T47D (cell line): ENCODE measurements around the gene FAN1.
A peak's percentile ranks its signal among the peaks of the same experiment; 100 is the strongest.

Source experiments
- DNase-seq, 2 experiments: peaks; one replicate each; pipeline versions ENCODE4 v3.0.0 to v3.0.0-alpha.2; 2011 to 2012; ENCODE audit warnings: low read depth in 1 of 2, low spot score in 1 of 2
- JUND ChIP-seq: IDR thresholded peaks from 2 replicates; pipeline ENCODE4 v1.6.1; 2012; ENCODE audit warnings: low read depth
- in situ Hi-C: cut with HindIII; loops from 2 replicates; pipeline ENCODE4 v1.10.0; 2016; ENCODE audit warnings: low sequenced_read_pairs, low pct_unique_long_range_greater_than_20kb

Gene FAN1

DNA sequence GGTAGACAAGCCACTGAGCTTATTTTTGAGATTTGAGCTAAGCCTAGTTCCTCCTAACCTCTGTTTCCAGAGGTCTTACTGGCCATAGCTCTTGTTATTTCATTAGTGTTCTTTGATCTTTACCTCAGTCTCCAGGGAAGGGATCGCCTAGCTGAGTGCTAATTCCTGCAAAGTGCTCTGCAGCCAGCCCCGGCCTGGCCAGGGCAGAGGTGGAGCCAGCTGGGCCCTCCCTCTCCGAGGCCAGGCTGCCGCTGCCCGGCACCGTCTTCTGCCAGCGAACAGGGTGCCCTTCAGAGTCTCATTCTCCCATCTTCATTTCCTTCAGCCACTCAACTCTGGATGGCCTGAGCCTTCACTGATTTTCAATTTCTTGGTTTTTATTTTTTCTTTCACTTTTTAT, 19.7 kb downstream of the FAN1 start:
- in situ Hi-C loops = no loop called here
- no peak for TF ChIP-seq JUND

DNA sequence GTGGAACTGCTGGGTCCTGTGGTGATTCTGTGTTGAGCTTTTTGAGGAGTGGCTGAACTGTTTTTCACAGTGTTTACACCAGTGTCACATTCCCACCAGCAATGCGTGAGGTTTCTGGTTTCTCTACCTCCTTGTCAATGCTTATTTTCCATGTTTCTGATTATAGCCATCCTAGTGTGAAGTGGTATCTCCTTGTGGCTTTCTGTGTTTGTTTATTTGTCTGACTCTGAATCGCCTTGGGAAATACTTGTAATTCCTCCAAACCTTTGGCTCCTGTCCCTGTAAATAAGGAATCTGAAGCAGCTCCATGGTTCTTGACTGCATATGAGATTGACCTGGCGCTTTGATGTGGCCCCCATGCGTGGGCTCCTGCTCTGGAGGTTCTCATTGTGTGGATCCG, 20.6 kb downstream of the FAN1 start:
- DNase-seq = no peak
- no peak for TF ChIP-seq JUND
- in situ Hi-C loops = no loop called here

More for the DNA sequence above, 19.7 kb downstream of the FAN1 start:
- no peak for DNase-seq

DNA sequence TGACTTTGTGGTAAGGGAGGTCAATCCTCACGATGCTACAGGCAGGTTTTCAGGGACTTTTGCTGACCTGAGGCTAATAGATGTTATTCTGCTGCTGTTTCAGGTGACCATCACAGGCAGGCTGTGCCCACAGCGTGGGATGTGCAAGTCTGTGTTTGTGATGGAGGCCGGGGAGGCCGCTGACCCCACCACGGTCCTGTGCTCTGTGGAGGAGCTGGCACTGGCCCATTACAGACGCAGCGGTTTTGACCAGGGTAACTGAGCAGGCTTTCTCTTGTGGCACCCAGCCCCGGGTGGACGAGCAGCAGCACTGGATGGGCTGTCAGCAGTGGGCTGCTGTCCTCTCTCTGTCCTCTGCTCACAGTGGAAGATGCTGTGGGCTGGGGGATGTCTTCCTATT, 22.0 kb downstream of the FAN1 start:
- in situ Hi-C loops = no loop called here
- DNase-seq = no peak
- no peak for TF ChIP-seq JUND

DNA sequence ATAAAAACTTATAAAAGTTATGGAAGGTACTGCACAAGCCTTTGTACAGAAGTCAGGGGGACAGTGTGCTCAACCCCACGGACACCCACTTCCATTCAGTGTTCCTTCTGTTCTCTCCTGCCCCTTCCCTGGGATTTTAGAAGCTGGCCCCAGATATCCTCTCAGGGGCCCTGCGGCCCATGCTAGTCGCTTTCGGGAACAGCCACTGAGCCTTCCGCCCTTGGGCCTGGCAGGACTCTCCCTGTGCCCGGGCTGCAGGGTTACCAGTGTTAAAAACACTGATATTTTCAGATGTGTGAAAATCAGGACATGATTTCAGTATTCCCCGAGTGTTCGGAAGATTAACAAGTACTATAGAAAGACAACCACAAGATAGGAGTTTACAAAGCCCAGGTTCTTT, 22.4 kb downstream of the FAN1 start:
- no peak for TF ChIP-seq JUND

DNA sequence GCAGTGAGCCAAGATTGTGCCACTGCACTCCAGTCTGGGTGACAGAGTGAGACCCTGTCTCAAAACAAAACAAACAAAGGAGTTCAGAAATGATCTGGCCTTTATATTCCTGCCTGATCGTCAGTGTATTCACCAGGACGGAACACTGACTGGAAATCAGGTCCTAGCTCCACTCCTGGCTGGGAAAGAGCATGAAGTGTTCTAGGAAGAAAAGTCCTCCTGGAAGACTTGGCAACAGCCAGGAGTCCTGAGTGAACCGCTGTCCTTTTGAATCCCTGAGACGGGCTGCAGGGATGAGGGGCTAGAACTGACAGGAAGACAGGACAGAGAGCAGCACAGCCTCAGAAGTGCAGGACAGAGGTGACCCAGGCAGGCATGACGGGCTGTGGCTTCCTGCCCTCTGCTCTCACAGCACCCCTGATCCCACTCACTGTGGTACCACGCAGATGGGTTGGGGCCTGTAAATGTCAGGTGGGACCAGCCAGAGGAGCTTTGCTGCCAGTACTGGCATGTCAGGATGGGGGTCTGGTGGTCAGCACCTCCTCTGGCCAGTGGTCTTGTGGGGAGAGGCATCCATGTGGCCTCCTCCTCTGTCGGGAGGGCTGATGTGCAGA, 23.5 kb downstream of the FAN1 start:
- no peak for TF ChIP-seq JUND
- DNase-seq = no peak
- in situ Hi-C loops = no loop called here

More for the DNA sequence above, 22.4 kb downstream of the FAN1 start:
- in situ Hi-C loops = no loop called here
- no peak for DNase-seq

DNA sequence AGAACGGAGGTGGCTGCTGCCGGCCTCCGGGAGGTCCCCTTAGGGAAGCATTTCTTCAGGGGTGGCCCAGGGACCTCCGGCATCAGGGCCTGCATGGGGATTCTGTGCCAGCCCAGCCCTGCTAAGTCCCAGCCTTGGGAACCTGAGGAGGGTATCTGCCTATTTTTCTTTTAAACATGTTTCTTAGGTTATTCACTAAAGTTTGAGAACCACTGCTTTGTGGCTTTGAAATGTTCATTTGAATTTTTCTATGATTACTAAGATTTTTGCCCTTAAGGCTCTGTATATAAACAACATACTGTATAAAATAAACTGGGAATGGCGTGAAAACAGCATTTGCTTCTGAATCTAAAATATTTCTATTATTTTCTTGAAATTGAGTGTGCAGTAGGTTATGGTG, 24.4 kb downstream of the FAN1 start:
- no peak for DNase-seq
- TF ChIP-seq JUND = no peak
- in situ Hi-C loops = no loop called here

DNA sequence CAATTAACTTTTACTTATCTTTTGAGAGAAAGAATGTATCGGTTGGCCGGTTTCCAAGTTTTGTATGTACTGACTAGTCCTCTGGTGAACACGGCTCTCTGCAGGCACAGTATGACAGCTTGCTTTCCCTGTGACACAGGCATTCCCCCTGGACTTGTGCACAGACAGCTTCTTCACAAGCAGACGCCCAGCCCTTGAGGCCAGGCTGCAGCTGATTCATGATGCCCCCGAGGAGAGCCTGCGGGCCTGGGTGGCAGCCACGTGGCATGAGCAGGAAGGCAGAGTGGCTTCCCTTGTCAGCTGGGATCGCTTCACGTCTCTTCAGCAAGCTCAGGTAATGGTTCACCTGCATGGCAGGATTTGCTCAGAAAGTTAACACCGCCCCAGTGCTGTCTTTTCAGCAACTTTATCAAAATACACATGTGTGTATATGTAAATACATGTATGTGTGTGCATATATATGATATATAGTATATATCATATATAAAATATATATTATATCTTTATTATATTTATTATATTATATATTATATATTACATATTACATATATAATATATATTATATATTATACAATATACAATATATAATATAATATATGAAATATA, 25.5 kb downstream of the FAN1 start:
- no peak for TF ChIP-seq JUND
- DNase-seq = peak in 1 of 2 experiments; percentile 7
- in situ Hi-C loops = no loop called here

DNA sequence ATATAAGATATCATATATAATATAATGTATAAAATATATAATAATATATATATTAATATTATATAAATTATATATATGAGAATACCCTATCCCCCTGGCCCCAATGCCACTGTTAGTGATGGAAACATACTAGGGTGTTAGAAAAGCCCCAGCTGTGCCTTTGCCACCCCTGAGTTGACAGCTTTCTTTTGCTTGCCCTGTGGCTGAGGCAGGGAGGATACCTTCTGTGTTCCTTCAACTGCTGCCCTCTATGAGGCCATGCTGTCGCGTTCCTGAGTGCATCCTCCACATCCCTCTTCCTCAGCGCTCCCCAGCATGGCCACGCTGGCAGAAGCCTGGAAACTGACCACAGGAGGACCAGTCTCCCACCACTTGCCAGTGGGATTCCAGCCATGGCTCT, 26.3 kb downstream of the FAN1 start:
- no peak for DNase-seq
- in situ Hi-C loops = no loop called here
- TF ChIP-seq JUND = no peak

DNA sequence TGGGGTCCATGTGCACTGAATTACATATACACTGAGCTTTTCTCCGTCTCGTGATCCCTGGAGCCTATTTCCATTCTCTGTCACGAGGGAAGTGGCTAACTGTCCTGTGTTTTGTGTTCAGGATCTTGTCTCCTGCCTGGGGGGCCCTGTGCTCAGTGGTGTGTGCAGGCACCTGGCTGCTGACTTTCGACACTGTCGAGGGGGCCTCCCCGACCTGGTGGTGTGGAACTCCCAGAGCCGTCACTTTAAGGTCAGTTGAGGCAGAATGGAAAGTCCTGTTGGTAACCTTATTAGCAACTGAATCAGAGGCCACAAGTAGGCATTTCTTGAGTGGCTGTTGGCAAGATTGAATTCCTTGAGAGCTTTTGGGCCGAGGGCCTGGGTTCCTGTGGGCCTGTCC, 26.7 kb downstream of the FAN1 start:
- DNase-seq = no peak
- in situ Hi-C loops = no loop called here
- TF ChIP-seq JUND = no peak

DNA sequence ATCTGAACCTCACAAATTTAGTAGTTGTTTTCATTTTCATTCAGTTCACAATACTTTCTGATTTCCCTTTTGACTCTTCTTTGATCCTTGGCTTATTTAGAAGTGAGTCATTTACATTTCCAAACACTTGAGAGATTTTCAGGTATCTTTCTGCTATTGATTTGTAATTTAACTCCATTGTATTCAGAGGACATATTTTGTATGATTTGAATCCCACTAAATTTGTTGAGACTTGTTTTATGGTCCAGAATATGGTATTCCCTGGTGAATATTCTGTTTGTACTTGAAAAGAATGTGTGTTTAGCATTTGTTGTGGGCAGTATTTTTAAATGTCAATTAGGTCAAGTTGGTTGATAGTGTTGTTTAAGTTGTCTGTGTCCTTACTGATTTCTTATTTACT, 29.6 kb downstream of the FAN1 start:
- in situ Hi-C loops = no loop called here

DNA sequence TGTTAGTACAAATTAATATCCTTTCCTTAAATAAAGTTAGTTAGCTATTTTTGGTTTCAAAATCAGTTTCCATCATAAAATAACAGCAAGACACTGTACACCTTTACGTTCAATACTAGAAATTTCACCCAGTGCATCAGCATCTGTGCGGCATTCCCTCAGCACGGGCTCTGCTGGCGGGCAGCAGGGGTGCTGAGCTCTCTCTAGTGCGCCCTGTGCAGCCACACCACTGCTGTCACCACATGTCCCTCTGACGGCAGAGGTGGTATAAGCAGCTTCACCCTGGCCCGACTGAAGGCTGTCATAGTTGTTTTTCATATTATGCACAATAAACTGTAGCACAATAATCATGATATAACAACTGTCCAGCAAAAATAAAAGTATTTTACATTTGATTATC, 35.4 kb downstream of the FAN1 start:
- in situ Hi-C loops = no loop called here
- no peak for TF ChIP-seq JUND
- DNase-seq = no peak

More for the DNA sequence above, 29.6 kb downstream of the FAN1 start:
- no peak for DNase-seq
- TF ChIP-seq JUND = no peak

DNA sequence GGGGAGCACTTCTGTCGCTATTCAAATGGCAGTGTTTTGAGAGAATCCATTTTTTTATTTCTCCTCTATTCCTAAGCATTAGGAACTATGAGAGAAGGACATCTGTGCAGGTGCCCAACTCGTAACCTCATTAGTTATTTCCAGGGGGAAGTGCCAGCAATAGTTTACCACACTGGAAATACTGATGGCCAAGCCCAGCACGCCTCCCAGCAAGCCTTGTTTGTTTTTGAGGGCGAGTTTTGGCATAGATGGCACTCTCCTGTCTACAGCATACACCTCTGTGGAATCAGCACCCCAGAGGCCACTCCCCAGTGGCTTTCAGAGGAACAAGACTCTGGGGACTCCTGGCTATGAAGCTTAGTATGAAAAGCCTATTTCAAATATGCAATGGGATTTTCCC, 36.6 kb downstream of the FAN1 start:
- no peak for TF ChIP-seq JUND
- in situ Hi-C loops = no loop called here
- DNase-seq = peak in 1 of 2 experiments; percentile 13

DNA sequence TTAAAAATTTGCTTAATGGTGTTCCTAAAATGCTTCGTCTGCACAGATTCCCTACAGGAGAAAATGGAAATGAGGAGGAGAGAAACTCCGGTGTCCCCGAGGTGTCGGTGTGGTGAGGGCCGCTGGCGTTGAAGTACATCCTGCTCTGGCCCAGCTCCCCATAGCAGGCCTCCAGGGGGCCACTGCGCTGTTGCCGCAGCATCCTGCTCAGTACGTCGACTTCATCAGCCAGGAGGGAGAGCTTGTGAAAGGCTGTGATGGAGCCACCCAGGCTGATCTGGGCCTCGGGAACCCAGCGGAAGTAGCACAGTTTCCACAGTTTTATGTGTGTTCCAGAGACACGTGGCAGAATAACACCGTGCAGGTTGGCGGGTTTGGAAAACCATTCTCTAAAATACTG, 37.8 kb downstream of the FAN1 start:
- in situ Hi-C loops = no loop called here
- TF ChIP-seq JUND = no peak
- no peak for DNase-seq
